AG10803 (cell line): ENCODE measurements around the gene TP53I13.

Source experiments
- DNase-seq: peaks from one replicate; pipeline ENCODE4 v3.0.0; 2010; ENCODE audit warnings: low read depth
- H3K4me3 ChIP-seq: 2 replicates; pipeline ENCODE4 v1.5.1; 2011; ENCODE audit warnings: mild to moderate bottlenecking, low read length, control low read depth
- CTCF ChIP-seq: conservative IDR thresholded peaks from 2 replicates; pipeline ENCODE4 v1.5.1; 2011; ENCODE audit warnings: mild to moderate bottlenecking, low read length, control low read depth, inconsistent platforms

TP53I13 gene

DNA sequence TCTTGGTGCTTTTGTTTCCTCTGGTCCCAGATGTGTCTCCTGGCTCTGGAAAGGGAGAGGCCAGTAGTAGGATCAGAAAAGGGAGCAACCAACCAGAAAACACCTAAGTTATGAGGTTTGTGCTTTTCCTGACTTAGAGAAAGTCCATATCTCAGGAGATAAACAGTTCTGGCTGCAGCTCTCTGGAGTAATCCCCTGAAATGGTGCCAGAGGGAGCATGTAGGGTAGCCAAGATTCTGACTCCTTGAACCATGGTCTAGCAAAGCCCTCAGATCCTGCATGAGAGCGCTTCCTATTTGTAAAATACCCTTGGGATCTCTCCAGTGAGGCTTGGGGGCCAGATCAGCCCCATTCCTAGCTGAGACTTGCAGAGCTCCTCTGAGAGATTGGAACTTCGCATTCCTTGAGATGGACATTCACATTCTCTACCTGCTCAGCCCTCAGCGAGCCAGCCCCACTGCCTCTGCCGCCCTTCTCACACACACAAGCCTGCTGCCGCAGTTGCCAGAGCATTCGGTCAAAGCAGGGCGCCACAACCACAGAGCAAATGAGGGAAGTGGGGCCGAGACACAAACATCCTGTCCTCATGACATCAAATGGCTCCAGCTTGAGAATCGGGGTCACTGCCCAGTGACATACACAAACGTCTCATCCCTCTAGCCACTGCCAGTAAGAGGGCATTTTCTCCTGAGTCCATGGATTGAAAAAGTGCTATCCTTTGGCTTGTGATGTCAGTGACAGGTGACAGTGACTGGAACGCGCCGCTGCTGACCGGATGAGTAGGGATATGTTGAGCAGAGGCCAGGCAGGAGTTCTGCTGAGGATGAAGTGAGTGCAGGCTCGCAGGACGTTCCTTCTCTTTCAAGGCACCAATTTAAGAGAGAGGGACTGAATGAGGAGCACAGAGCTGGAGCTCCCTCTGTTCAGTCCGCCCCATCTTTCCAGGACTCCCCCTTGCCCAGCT lies 6.7 kb upstream of the TP53I13 start:
- no peak overlapping the region for H3K4me3 ChIP-seq

GRCh38 chr17:29562615-29563014 lies 5.9 kb upstream of the TP53I13 start:
- no peak for TF ChIP-seq CTCF
- H3K4me3 ChIP-seq: no peak overlapping the region
- no peak for DNase-seq

More for the DNA sequence above, 6.7 kb upstream of the TP53I13 start:
- DNase-seq: no peak
- no peak for TF ChIP-seq CTCF

DNA sequence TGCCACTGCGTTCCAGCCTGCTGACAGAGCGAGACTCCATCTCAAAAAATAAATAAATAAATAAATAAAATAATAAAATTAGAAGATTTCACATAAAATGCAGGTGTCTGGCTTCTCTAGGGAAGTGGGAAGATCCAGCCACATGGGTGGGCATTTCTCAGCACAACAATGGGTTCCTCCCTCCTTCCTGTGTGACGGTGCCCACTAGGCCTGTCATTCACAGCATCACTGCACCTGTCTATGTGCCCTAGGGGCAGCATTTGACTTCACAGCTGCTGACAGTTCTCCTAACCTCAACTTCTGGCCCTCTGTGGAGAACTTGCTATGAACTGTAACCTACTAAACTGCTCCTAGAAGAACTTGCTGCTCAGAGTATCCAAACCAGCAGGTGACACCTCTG lies 4.7 kb upstream of the TP53I13 start:
- DNase-seq: no peak
- H3K4me3 ChIP-seq: no peak overlapping the region
- no peak for TF ChIP-seq CTCF

- peak overlapping the region; percentile 59 for H3K4me3 ChIP-seq
- TF ChIP-seq CTCF: no peak
- no peak for DNase-seq
Measured at GRCh38 chr17:29565643-29566472, 2.6 kb upstream of the TP53I13 start.

DNA sequence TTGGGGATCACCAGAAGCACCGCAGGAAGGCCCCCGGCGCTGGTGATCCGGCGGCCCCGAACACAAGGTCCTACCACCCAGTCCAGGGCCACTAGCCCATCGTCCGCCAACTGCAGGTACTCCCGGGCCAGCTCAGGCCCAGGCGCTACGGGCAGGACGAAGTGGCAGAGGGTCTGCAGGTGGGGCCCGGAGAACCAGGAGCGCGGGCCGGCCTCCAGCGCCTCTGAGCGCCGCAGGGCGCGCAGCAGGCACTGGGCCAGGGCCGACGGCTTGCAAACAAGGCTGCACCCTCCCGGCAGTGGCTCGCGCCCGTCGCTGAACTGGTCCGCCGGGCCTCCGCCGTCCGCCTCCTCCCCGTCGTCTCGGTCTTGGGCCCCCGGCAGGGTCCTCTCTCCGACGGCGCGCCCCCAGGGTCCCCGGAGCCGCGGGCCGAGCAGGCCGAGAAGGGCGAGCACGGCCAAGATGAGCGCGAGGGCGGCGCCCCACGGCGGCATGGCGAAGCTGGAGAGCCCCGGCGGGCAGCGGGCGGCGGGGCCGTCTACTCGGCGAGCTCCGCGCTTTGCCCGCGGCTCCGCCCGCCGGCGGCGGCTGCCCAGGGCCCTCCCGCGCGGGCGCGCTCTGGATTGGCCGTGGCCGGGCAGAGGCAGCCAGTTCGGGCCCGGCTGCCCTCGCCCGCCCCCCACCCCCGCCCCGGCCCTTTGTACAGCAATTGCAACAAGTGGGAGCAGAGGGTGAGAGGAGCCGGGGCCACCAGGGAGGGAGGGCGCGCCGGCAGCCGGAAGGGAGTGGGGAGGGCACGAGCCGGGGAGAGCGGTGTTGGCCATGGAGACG lies 1.8 kb upstream of the TP53I13 start, which contains the start of gene ABHD15:
Gene ABHD15 (minus strand): TSS at position 565 of the 831 bp plus-strand sequence. CDS start 71 bp downstream, at position 494.
- peak; percentile 69 for DNase-seq

More for the DNA sequence above, 1.8 kb upstream of the TP53I13 start, which contains the start of gene ABHD15:
- H3K4me3 ChIP-seq: peak within 1 kb of the TSS; percentile 77
- TF ChIP-seq CTCF: no peak
